ENCODE results near the gene DIP2C. TPM values are rescaled to one million over a fixed set of nuclear protein-coding genes. Genes with fewer than 3 reads are reported as not detected.

DIP2C gene
- polyA plus RNA-seq, 1 of the 3 experiments (the other 2 are of a cell fraction): 8.7 TPM

- H3K27me3 ChIP-seq (ENCODE audit: insufficient read depth): no peaks in the 10 kb centered on the region
- H3K4me1 ChIP-seq (ENCODE audit: control insufficient read depth in 1 of 2, insufficient read depth in 2 of 2, low read depth in 1 of 2, low read length in 1 of 2): peaks cover 0 to 12% of the 10 kb centered on the region in 2 experiments; a peak in 1 of 4 replicates
- H3K27ac ChIP-seq (ENCODE audit: low read depth in 2 of 2, low read length in 1 of 2): no peak overlapping the region
- peaks cover 76% of the 10 kb centered on the region for H3K79me2 ChIP-seq (ENCODE audit: insufficient read depth)
- DNase-seq: no peak
- no peaks in the 10 kb centered on the region for H3K36me3 ChIP-seq (replicated peaks in 1 of 2; ENCODE audit: control insufficient read depth in 1 of 2, insufficient read depth in 2 of 2, low read length in 1 of 2)
- 94% methylated on average over 18 of the region's 27 CpGs for WGBS (ENCODE audit: low lambda C conversion rate)
- no peaks in the 10 kb centered on the region for H3K9me2 ChIP-seq
- CTCF ChIA-PET: interaction anchor here (0.6 to 1.4 kb wide), 3 partner anchors 38 to 201 kb away, joined by 3 read pairs; no protein-coding TSS in a partner anchor
- POLR2A ChIA-PET: no interaction called here
- TF ChIP-seq SMC3 (IDR thresholded peaks at IDR 0.05; ENCODE audit: low read depth, low read length) (0 out of 2 replicates have a peak, but pooled peaks have one; percentile 6), CHD2 (IDR thresholded peaks at IDR 0.05; ENCODE audit: low read length, partially characterized antibody) (no peak), CTCF (IDR thresholded peaks at IDR 0.05) (peak; percentile 15; the same call in 1 of the 2 replicates), FOXJ3 (CRISPR knock-in tag; IDR thresholded peaks at IDR 0.05) (no peak), RAD21 (IDR thresholded peaks at IDR 0.05; ENCODE audit: low read length) (peak; percentile 52), REST (IDR thresholded peaks at IDR 0.05; ENCODE audit: low read depth, low read length) (no peak), MAX (IDR thresholded peaks at IDR 0.05; ENCODE audit: low read depth) (no peak), NFIC (IDR thresholded peaks at IDR 0.05; ENCODE audit: borderline replicate concordance) (no peak), TCF12 (IDR thresholded peaks at IDR 0.05) (no peak)
- H3K4me3 ChIP-seq (ENCODE audit: low read depth in 2 of 2, low read length in 1 of 2): no peak overlapping the region
- H2AFZ ChIP-seq (ENCODE audit: low read depth): no peak overlapping the region
- H3F3A ChIP-seq (replicated peaks; ENCODE audit: insufficient read depth): no peaks in the 10 kb centered on the region
- H4K20me1 ChIP-seq (ENCODE audit: insufficient read depth): peaks cover 64% of the 10 kb centered on the region
- no peak overlapping the region for H3K9ac ChIP-seq
- H3K4me2 ChIP-seq: no peak overlapping the region
- no peaks in the 10 kb centered on the region for H3K9me3 ChIP-seq
Measured at GRCh38 chr10:588246-589165, 101.0 kb downstream of the DIP2C start.

- Histone ChIP-seq H3K27ac (ENCODE audit: low read depth in 2 of 2, low read length in 1 of 2) (no peak overlapping the region), H3K9ac (no peak overlapping the region), H3F3A (replicated peaks; ENCODE audit: insufficient read depth) (no peaks in the 10 kb centered on the region), H3K79me2 (ENCODE audit: insufficient read depth) (peaks cover 81% of the 10 kb centered on the region), H3K27me3 (ENCODE audit: insufficient read depth) (no peaks in the 10 kb centered on the region), H3K36me3 (replicated peaks in 1 of 2; ENCODE audit: control insufficient read depth in 1 of 2, insufficient read depth in 2 of 2, low read length in 1 of 2) (no peaks in the 10 kb centered on the region), H2AFZ (ENCODE audit: low read depth) (no peak overlapping the region), H3K9me3 (no peaks in the 10 kb centered on the region), H3K4me1 (ENCODE audit: control insufficient read depth in 1 of 2, insufficient read depth in 2 of 2, low read depth in 1 of 2, low read length in 1 of 2) (peaks cover 0 to 12% of the 10 kb centered on the region in 2 experiments; a peak in 1 of 4 replicates), H3K9me2 (no peaks in the 10 kb centered on the region), H3K4me2 (no peak overlapping the region), H4K20me1 (ENCODE audit: insufficient read depth) (peaks cover 76% of the 10 kb centered on the region), H3K4me3 (ENCODE audit: low read depth in 2 of 2, low read length in 1 of 2) (no peak overlapping the region)
- ChIA-PET CTCF (no interaction called here), POLR2A (no interaction called here)
- no peak for DNase-seq
- WGBS (ENCODE audit: low lambda C conversion rate): 96% methylated on average over 11 of the region's 11 CpGs
- no peak for TF ChIP-seq PBX3 (IDR thresholded peaks at IDR 0.05)
- TF ChIP-seq IRF3 (IDR thresholded peaks at IDR 0.05; ENCODE audit: low read depth, low read length): no peak
- no peak for TF ChIP-seq REST (IDR thresholded peaks at IDR 0.05; ENCODE audit: low read depth, low read length)
- no peak for TF ChIP-seq GATA2 (CRISPR knock-in tag; IDR thresholded peaks at IDR 0.05)
- TF ChIP-seq MXI1 (IDR thresholded peaks at IDR 0.05; ENCODE audit: low read depth, low read length): no peak
Measured at GRCh38 chr10:586716-587115, 102.8 kb downstream of the DIP2C start.
